Transverse colon (tissue), 4 donors: ENCODE measurements around the gene UMAD1. TPM values are rescaled to one million over a fixed set of nuclear protein-coding genes. Genes with fewer than 3 reads are reported as not detected.

Experiments used
- DNase-seq: peaks from one replicate; pipeline ENCODE4 v3.0.0-alpha.2; 2019
- H3K27ac ChIP-seq, 4 donors: fragments of 200-600 bp; sonication (generic); 2 replicates each; pipeline ENCODE4 v1.5.1; 2016 to 2018; ENCODE audit warnings: inconsistent platforms in 4 of 4
- H3K27me3 ChIP-seq: fragments of 200-600 bp; sonication (generic); 2 replicates; pipeline ENCODE4 v1.5.1; 2017; ENCODE audit warnings: inconsistent platforms
- H3K36me3 ChIP-seq, 4 donors: fragments of 200-600 bp; sonication (generic); 2 replicates each; pipeline ENCODE4 v1.5.1; 2017 to 2019; ENCODE audit warnings: inconsistent platforms in 4 of 4
- H3K4me1 ChIP-seq, 4 donors: fragments of 200-600 bp; sonication (generic); 2 replicates each; pipeline ENCODE4 v1.5.1; 2017 to 2020; ENCODE audit warnings: inconsistent platforms in 4 of 4
- H3K4me3 ChIP-seq, 4 donors: fragments of 200-600 bp; sonication (generic); 1 replicate in 1 of 4; 2 replicates in 3 of 4; pipeline versions ENCODE4 v1.5.1 to v1.6.1; 2017 to 2019; ENCODE audit warnings: inconsistent platforms in 4 of 4
- H3K9me3 ChIP-seq, 2 donors: fragments of 200-600 bp; sonication (generic); 2 replicates each; pipeline ENCODE4 v1.5.1; 2017 to 2019; ENCODE audit warnings: inconsistent platforms in 2 of 2
- EP300 ChIP-seq: sonication (generic); formaldehyde crosslinking; IDR thresholded peaks from one replicate; pipeline ENCODE4 v1.6.1; 2017; ENCODE audit warnings: antibody characterized with exemption, low read depth
- POLR2A ChIP-seq: fragments of 450-650 bp; IDR thresholded peaks from one replicate; pipeline ENCODE4 v1.6.1; 2016; ENCODE audit warnings: antibody characterized with exemption, mild to moderate bottlenecking, moderate library complexity
- POLR2AphosphoS5 ChIP-seq, 3 donors: sonication (generic); formaldehyde crosslinking; IDR thresholded peaks; one replicate each; pipeline ENCODE4 v1.6.1; 2016; ENCODE audit warnings: antibody characterized with exemption in 3 of 3
- WGBS, 2 donors: methylation state at CpG; one replicate each; pipeline ENCODE4 v1.1.5; 2018; ENCODE audit warnings: low coverage in 1 of 2; 5-methylcytosine and 5-hydroxymethylcytosine counted together
- in situ Hi-C, 4 donors: fragments of 200-750 bp; cut with MboI; loops; one replicate each; pipeline versions ENCODE4 v1.15.0 to v1.15.1; 2017; ENCODE audit warnings: low sequenced_read_pairs in 3 of 4, low pct_ligation_motif_present in 1 of 4, low pct_unique_long_range_greater_than_20kb in 1 of 4
- intact Hi-C: fragments of 100-400 bp; cut with DNase I; formaldehyde crosslinking; loops from one replicate; pipeline ENCODE4 v1.15.1; 2023; ENCODE audit warnings: low total_unique reads
- total RNA-seq, 4 donors: library from RNA; depleted of rRNA; stranded (reverse); fragments of >200 nt; gene quantifications; one replicate each; pipeline ENCODE4 v1.1.0, GENCODE V29; 2016
- TF ChIP-seq, protein P1 (sequence below), 5 experiments: fragments of 200-600 bp in 3 of 5; fragments of 450-650 bp in 2 of 5; sonication (generic) in 3 of 5; IDR thresholded peaks; 1 replicate in 2 of 5; 2 replicates in 3 of 5; pipeline ENCODE4 v1.5.1; 2016 to 2017; ENCODE audit warnings: antibody characterized with exemption in 5 of 5, inconsistent platforms in 3 of 5, mild to moderate bottlenecking in 2 of 5, moderate library complexity in 1 of 5

The UMAD1 gene
- total RNA-seq, 4 donors from 2014 or later, result 0.40 to 21.3 (median 14.6) TPM

GRCh38 chr7:7883394-7883793 is 242.8 kb downstream of the UMAD1 start:
- Histone ChIP-seq H3K4me3 (no peak overlapping the region), H3K27me3 (no peaks in the 10 kb centered on the region), H3K27ac (no peak overlapping the region), H3K9me3 (no peaks in the 10 kb centered on the region), H3K36me3 (no peaks in the 10 kb centered on the region), H3K4me1 (no peaks in the 10 kb centered on the region)
- in situ Hi-C loops, result no loop called here
- intact Hi-C loops, result no loop called here
- 75% methylated on average over 2 of the region's 2 CpGs for WGBS, 2 donors
- TF ChIP-seq, protein P1, sequence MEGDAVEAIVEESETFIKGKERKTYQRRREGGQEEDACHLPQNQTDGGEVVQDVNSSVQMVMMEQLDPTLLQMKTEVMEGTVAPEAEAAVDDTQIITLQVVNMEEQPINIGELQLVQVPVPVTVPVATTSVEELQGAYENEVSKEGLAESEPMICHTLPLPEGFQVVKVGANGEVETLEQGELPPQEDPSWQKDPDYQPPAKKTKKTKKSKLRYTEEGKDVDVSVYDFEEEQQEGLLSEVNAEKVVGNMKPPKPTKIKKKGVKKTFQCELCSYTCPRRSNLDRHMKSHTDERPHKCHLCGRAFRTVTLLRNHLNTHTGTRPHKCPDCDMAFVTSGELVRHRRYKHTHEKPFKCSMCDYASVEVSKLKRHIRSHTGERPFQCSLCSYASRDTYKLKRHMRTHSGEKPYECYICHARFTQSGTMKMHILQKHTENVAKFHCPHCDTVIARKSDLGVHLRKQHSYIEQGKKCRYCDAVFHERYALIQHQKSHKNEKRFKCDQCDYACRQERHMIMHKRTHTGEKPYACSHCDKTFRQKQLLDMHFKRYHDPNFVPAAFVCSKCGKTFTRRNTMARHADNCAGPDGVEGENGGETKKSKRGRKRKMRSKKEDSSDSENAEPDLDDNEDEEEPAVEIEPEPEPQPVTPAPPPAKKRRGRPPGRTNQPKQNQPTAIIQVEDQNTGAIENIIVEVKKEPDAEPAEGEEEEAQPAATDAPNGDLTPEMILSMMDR (IDR thresholded peaks at IDR 0.05), result no peak
- TF ChIP-seq POLR2A, result no peak
- DNase-seq, result no peak

GRCh38 chr7:7884855-7885254 is 244.3 kb downstream of the UMAD1 start:
- Histone ChIP-seq H3K9me3 (no peaks in the 10 kb centered on the region), H3K27ac (no peak overlapping the region), H3K27me3 (no peaks in the 10 kb centered on the region), H3K4me1 (no peaks in the 10 kb centered on the region), H3K4me3 (no peak overlapping the region), H3K36me3 (no peaks in the 10 kb centered on the region)
- WGBS, 2 donors, result 80 to 83% methylated on average over 3 of the region's 3 CpGs
- in situ Hi-C loops (no loop called here), intact Hi-C loops (no loop called here)
- TF ChIP-seq POLR2A (no peak), POLR2AphosphoS5 (IDR thresholded peaks at IDR 0.05) (no peak), EP300 (no peak)
- TF ChIP-seq, protein P1 (IDR thresholded peaks at IDR 0.05), result no peak
- no peak for DNase-seq

DNA sequence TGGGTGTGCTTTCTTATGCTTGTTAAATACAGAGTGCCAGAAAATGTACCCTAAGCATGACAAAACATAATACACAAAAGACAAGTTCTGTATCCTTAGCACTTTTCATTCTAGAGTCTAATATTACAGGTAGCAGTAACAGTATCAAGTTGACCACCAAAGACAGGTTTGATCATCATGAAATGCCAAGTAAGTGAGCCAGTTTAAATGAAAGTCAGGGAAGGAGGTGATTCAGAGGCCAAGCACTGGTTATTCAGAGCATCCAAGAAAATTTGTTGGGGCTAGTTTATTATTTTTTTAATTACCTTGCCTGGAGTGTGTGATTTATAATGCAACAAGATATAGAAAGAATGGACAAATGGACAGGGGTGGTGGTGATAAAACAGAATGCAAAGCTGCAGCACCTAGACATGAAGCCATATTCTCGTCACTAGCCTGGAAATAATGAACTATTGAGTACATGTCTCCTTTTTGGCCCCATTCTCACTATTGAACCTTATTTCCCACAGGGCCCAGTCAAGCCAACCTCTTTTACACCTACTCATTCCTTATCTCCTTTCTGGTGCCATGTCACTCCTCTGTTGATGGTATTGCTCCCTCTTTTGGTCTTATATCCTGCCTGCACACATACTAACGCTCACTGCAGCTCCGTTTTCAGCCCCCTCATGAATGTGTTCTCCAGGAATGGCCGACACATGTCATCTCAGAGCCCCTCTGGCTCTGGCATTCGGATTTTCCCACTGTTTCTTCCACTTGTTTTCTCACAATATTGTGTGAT is 249.4 kb downstream of the UMAD1 start:
- Histone ChIP-seq H3K4me1 (no peaks in the 10 kb centered on the region), H3K27ac (no peak overlapping the region), H3K4me3 (no peak overlapping the region), H3K36me3 (no peaks in the 10 kb centered on the region), H3K27me3 (no peaks in the 10 kb centered on the region), H3K9me3 (no peaks in the 10 kb centered on the region)
- 93 to 95% methylated on average over 5 of the region's 5 CpGs for WGBS, 2 donors
- intact Hi-C loops, result no loop called here
- TF ChIP-seq POLR2AphosphoS5 (IDR thresholded peaks at IDR 0.05), result no peak
- TF ChIP-seq, protein P1 (IDR thresholded peaks at IDR 0.05), result no peak
- TF ChIP-seq EP300, result no peak
- DNase-seq, result no peak
- in situ Hi-C loops, result no loop called here

DNA sequence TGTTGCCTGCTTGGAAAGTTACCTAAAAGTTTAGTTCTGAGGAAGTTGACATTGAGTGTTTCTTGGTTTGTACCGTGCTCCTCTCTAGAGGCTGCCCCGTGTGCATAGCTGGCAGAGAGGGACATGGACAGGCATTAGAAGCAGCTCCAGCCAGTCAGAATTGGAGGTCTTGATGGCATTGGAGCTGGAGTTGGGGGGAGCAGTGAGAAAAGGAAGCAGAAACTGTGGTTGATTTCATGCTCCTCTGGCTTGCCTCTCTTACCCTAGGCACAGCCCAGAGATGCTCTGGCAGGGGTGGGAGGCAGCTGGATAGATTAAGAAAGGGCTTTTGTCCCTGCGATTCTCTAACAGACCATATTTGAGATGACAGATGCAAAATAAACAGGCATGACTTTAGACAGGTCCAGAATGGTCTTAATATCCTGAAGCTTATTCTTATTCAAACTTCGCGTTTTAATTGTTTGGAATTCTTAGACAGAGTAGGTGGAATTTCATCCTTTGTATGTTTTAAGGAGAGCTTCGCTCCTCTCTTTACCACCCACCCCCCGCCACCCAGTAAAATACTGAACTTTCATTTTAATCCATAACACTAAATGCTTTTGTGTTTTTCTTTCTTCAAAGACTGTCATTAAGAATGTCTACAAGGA is 254.6 kb downstream of the UMAD1 start:
- Histone ChIP-seq H3K36me3 (no peaks in the 10 kb centered on the region), H3K27me3 (no peaks in the 10 kb centered on the region), H3K9me3 (no peaks in the 10 kb centered on the region), H3K4me3 (no peak overlapping the region), H3K27ac (no peak overlapping the region), H3K4me1 (no peaks in the 10 kb centered on the region)
- in situ Hi-C loops, result no loop called here
- no peak for DNase-seq
- no peak for TF ChIP-seq POLR2AphosphoS5 (IDR thresholded peaks at IDR 0.05)
- 83 to 86% methylated on average over 4 to 7 of the region's 7 CpGs for WGBS, 2 donors
- intact Hi-C loops, result no loop called here
